CD4-positive, CD25-positive, alpha-beta regulatory T cell (primary cell): ENCODE data around the gene FAM120A. TPM values are rescaled to one million over a fixed set of nuclear protein-coding genes. Genes with fewer than 3 reads are reported as not detected.

ENCODE experiments used
- ATAC-seq, 2 donors: fragments of 150-1000 bp; cut with Tn5 transposase; one replicate each; pipeline ENCODE4 v1.10.0; 2021; ENCODE audit warnings: low read depth in 2 of 2, moderate number of reproducible peaks in 2 of 2, moderate library complexity in 1 of 2
- DNase-seq, 3 donors: peaks; one replicate each; pipeline versions ENCODE4 v3.0.0 to v3.0.0-alpha.2; 2012 to 2022; ENCODE audit warnings: mixed read lengths in 1 of 3
- H3K27ac ChIP-seq: one replicate; pipeline ENCODE4 v1.7.0; 2013; ENCODE audit warnings: mild to moderate bottlenecking, low read length; ENCODE audit not compliant: insufficient read depth, poor library complexity, severe bottlenecking
- H3K27me3 ChIP-seq: one replicate; pipeline ENCODE4 v1.7.0; 2013; ENCODE audit warnings: low read length; ENCODE audit not compliant: control insufficient read depth, insufficient read depth
- H3K36me3 ChIP-seq: one replicate; pipeline ENCODE4 v1.7.0; 2013; ENCODE audit warnings: mild to moderate bottlenecking, low read length, moderate library complexity; ENCODE audit not compliant: control insufficient read depth, insufficient read depth
- H3K4me1 ChIP-seq: 2 replicates; pipeline ENCODE4 v1.7.0; 2013; ENCODE audit warnings: mild to moderate bottlenecking, low read length; ENCODE audit not compliant: insufficient read depth, control insufficient read depth, poor library complexity, severe bottlenecking
- H3K4me3 ChIP-seq: one replicate; pipeline ENCODE4 v1.7.0; 2013; ENCODE audit warnings: low read depth, mild to moderate bottlenecking, low read length, moderate library complexity
- H3K9me3 ChIP-seq, 2 experiments: 1 replicate in 1 of 2; 2 replicates in 1 of 2; pipeline ENCODE4 v1.7.0; 2013; ENCODE audit warnings: low read length in 2 of 2, mild to moderate bottlenecking in 1 of 2, moderate library complexity in 1 of 2; ENCODE audit not compliant: control insufficient read depth in 2 of 2
- H3K27ac Mint-ChIP-seq, 3 donors: one replicate each; pipeline ENCODE4 v1.8.0; 2020 to 2022; ENCODE audit warnings: mild to moderate bottlenecking in 3 of 3, mixed read lengths in 3 of 3, moderate library complexity in 2 of 3
- H3K27me3 Mint-ChIP-seq: one replicate; pipeline ENCODE4 v1.8.0; 2022; ENCODE audit warnings: mild to moderate bottlenecking, mixed read lengths
- H3K36me3 Mint-ChIP-seq: one replicate; pipeline ENCODE4 v1.8.0; 2020; ENCODE audit warnings: mixed read lengths
- H3K4me1 Mint-ChIP-seq, 4 donors: one replicate each; pipeline ENCODE4 v1.8.0; 2020 to 2022; ENCODE audit warnings: mixed read lengths in 4 of 4, mild to moderate bottlenecking in 1 of 4
- H3K4me3 Mint-ChIP-seq, 4 donors: one replicate each; pipeline ENCODE4 v1.8.0; 2020 to 2022; ENCODE audit warnings: mild to moderate bottlenecking in 4 of 4, mixed read lengths in 4 of 4, moderate library complexity in 3 of 4
- H3K9me3 Mint-ChIP-seq, 7 donors: one replicate each; pipeline ENCODE4 v1.8.0; 2020 to 2022; ENCODE audit warnings: mixed read lengths in 7 of 7, mild to moderate bottlenecking in 3 of 7, moderate library complexity in 2 of 7
- polyA plus RNA-seq, 4 donors: library from polyadenylated mRNA; unstranded; fragments of 300-500 nt; fragmentation: Illumina TruSeq; gene quantifications; one replicate each; pipeline ENCODE4 v1.2.3, GENCODE V29; 2021
- total RNA-seq: library from RNA; stranded (reverse); gene quantifications from one replicate; pipeline ENCODE4 v1.2.3, GENCODE V29; 2022

Gene FAM120A
- total and polyA plus RNA-seq, 5 donors from 2014 or later, result 11.3 to 95.7 (median 12.9) TPM

- ATAC-seq, result no peak
- no peaks in the 10 kb centered on the region for H3K27me3 Mint-ChIP-seq
- H3K4me3 Mint-ChIP-seq, result no peak overlapping the region
- no peak overlapping the region for H3K27ac ChIP-seq
- H3K9me3 Mint-ChIP-seq, result peaks cover 0 to 2% (median 0%) of the 10 kb centered on the region in 7 donors
- peaks cover 13 to 80% (median 53%) of the 10 kb centered on the region in 4 donors for H3K4me1 Mint-ChIP-seq
- H3K9me3 ChIP-seq, result no peaks in the 10 kb centered on the region
- peaks cover 41% of the 10 kb centered on the region for H3K4me1 ChIP-seq
- H3K36me3 ChIP-seq, result no peaks in the 10 kb centered on the region
- no peaks in the 10 kb centered on the region for H3K27me3 ChIP-seq
- no peak for DNase-seq
- peak overlapping the region in 1 of 3 donors; percentile 67 for H3K27ac Mint-ChIP-seq
- peaks cover 4% of the 10 kb centered on the region for H3K36me3 Mint-ChIP-seq
- no peak overlapping the region for H3K4me3 ChIP-seq
These were observed 145.7 kb downstream of the FAM120A start for GRCh38 chr9:93597142-93597706.

- ATAC-seq, result no peak
- peaks cover 13 to 74% (median 51%) of the 10 kb centered on the region in 4 donors for H3K4me1 Mint-ChIP-seq
- no peaks in the 10 kb centered on the region for H3K27me3 Mint-ChIP-seq
- peaks cover 41% of the 10 kb centered on the region for H3K4me1 ChIP-seq
- H3K4me3 ChIP-seq, result peak overlapping the region; percentile 2
- DNase-seq, result no peak
- H3K4me3 Mint-ChIP-seq, result peak overlapping the region in 3 of 4 donors; percentile 55 to 78 (median 63)
- H3K27me3 ChIP-seq, result no peaks in the 10 kb centered on the region
- peak overlapping the region in 2 of 3 donors; percentile 67 to 89 for H3K27ac Mint-ChIP-seq
- H3K36me3 Mint-ChIP-seq, result peaks cover 4% of the 10 kb centered on the region
- no peaks in the 10 kb centered on the region for H3K9me3 ChIP-seq
- H3K27ac ChIP-seq, result no peak overlapping the region
- no peaks in the 10 kb centered on the region for H3K36me3 ChIP-seq
- H3K9me3 Mint-ChIP-seq, result peaks cover 0 to 2% (median 0%) of the 10 kb centered on the region in 7 donors
These were observed 146.6 kb downstream of the FAM120A start for GRCh38 chr9:93597871-93598646.

- peak in 2 of 3 donors; percentile 22 to 82 for DNase-seq
- Histone ChIP-seq H3K36me3 (no peaks in the 10 kb centered on the region), H3K27ac (no peak overlapping the region), H3K9me3 (no peaks in the 10 kb centered on the region), H3K4me3 (no peak overlapping the region), H3K4me1 (peaks cover 41% of the 10 kb centered on the region), H3K27me3 (no peaks in the 10 kb centered on the region)
- peak in 1 of 2 donors; percentile 42 for ATAC-seq
- Mint-ChIP-seq H3K4me3 (peak overlapping the region; percentile 55 to 78 (median 64)), H3K27me3 (no peaks in the 10 kb centered on the region), H3K4me1 (peaks cover 13 to 74% (median 51%) of the 10 kb centered on the region in 4 donors), H3K36me3 (peaks cover 4% of the 10 kb centered on the region), H3K9me3 (peaks cover 0 to 2% (median 0%) of the 10 kb centered on the region in 7 donors), H3K27ac (peak overlapping the region; percentile 67 to 89 (median 81))
These were observed 147.3 kb downstream of the FAM120A start for GRCh38 chr9:93598647-93599241.

GRCh38 chr9:93599571-93600403 lies 148.3 kb downstream of the FAM120A start:
- H3K27me3 ChIP-seq, result no peaks in the 10 kb centered on the region
- no peak overlapping the region for H3K4me3 ChIP-seq
- no peak overlapping the region for H3K27ac ChIP-seq
- Mint-ChIP-seq H3K9me3 (peaks cover 0 to 4% (median 0%) of the 10 kb centered on the region in 7 donors), H3K4me3 (peak overlapping the region; percentile 4 to 78 (median 39)), H3K27ac (peak overlapping the region; percentile 58 to 89 (median 67)), H3K4me1 (peaks cover 13 to 77% (median 53%) of the 10 kb centered on the region in 4 donors), H3K27me3 (no peaks in the 10 kb centered on the region), H3K36me3 (peaks cover 7% of the 10 kb centered on the region)
- peak in 1 of 3 donors; percentile 37 for DNase-seq
- H3K4me1 ChIP-seq, result peaks cover 41% of the 10 kb centered on the region
- H3K36me3 ChIP-seq, result no peaks in the 10 kb centered on the region
- ATAC-seq, result no peak
- H3K9me3 ChIP-seq, result no peaks in the 10 kb centered on the region

- H3K27ac ChIP-seq, result no peak overlapping the region
- no peaks in the 10 kb centered on the region for H3K9me3 ChIP-seq
- Mint-ChIP-seq H3K9me3 (peaks cover 0 to 5% (median 2%) of the 10 kb centered on the region in 7 donors), H3K4me1 (peaks cover 13 to 76% (median 51%) of the 10 kb centered on the region in 4 donors), H3K27me3 (no peaks in the 10 kb centered on the region), H3K36me3 (peaks cover 12% of the 10 kb centered on the region), H3K4me3 (peak overlapping the region in 3 of 4 donors; percentile 2 to 78 (median 63)), H3K27ac (peak overlapping the region; percentile 58 to 89 (median 67))
- peaks cover 41% of the 10 kb centered on the region for H3K4me1 ChIP-seq
- DNase-seq (peak in 2 of 3 donors; percentile 42 to 86), ATAC-seq (peak; percentile 55 to 66)
- no peaks in the 10 kb centered on the region for H3K36me3 ChIP-seq
- H3K4me3 ChIP-seq, result peak overlapping the region; percentile 2
- no peaks in the 10 kb centered on the region for H3K27me3 ChIP-seq
These were observed 149.0 kb downstream of the FAM120A start for GRCh38 chr9:93600504-93600903.

- Histone ChIP-seq H3K27ac (no peak overlapping the region), H3K9me3 (no peaks in the 10 kb centered on the region), H3K4me1 (peaks cover 41% of the 10 kb centered on the region), H3K36me3 (no peaks in the 10 kb centered on the region), H3K4me3 (no peak overlapping the region), H3K27me3 (no peaks in the 10 kb centered on the region)
- H3K36me3 Mint-ChIP-seq, result peaks cover 14% of the 10 kb centered on the region
- no peaks in the 10 kb centered on the region for H3K27me3 Mint-ChIP-seq
- peaks cover 13 to 71% (median 47%) of the 10 kb centered on the region in 4 donors for H3K4me1 Mint-ChIP-seq
- H3K27ac Mint-ChIP-seq, result peak overlapping the region; percentile 67 to 89 (median 88)
- H3K9me3 Mint-ChIP-seq, result peaks cover 0 to 7% (median 4%) of the 10 kb centered on the region in 7 donors
- H3K4me3 Mint-ChIP-seq, result peak overlapping the region in 3 of 4 donors; percentile 23 to 78 (median 63)
- DNase-seq (no peak), ATAC-seq (no peak)
These were observed 149.6 kb downstream of the FAM120A start for GRCh38 chr9:93601063-93601462.

- Histone ChIP-seq H3K4me1 (peaks cover 41% of the 10 kb centered on the region), H3K27ac (no peak overlapping the region), H3K9me3 (no peaks in the 10 kb centered on the region), H3K4me3 (no peak overlapping the region), H3K36me3 (no peaks in the 10 kb centered on the region), H3K27me3 (no peaks in the 10 kb centered on the region)
- peak overlapping the region; percentile 67 to 89 (median 89) for H3K27ac Mint-ChIP-seq
- no peak for DNase-seq
- H3K4me1 Mint-ChIP-seq, result peaks cover 18 to 71% (median 48%) of the 10 kb centered on the region in 4 donors
- peaks cover 0 to 9% (median 5%) of the 10 kb centered on the region in 7 donors for H3K9me3 Mint-ChIP-seq
- H3K4me3 Mint-ChIP-seq, result no peak overlapping the region
- ATAC-seq, result no peak
- H3K27me3 Mint-ChIP-seq, result no peaks in the 10 kb centered on the region
- peaks cover 18% of the 10 kb centered on the region for H3K36me3 Mint-ChIP-seq
These were observed 150.2 kb downstream of the FAM120A start for GRCh38 chr9:93601666-93602065.
